Thyroid gland (tissue), 4 donors: Measurements from ENCODE around the gene PTPA.

Experiments
- CTCF ChIP-seq, 6 experiments: fragments of 200-600 bp in 3 of 6; fragments of 450-650 bp in 3 of 6; sonication (generic) in 3 of 6; IDR thresholded peaks; one replicate each; pipeline ENCODE4 v1.5.1; 2016 to 2019; ENCODE audit warnings: antibody characterized with exemption in 6 of 6, mild to moderate bottlenecking in 2 of 6, inconsistent platforms in 1 of 6, moderate library complexity in 1 of 6
- POLR2A ChIP-seq, 2 donors: fragments of 450-650 bp; IDR thresholded peaks; one replicate each; pipeline ENCODE4 v1.6.1; 2017; ENCODE audit warnings: antibody characterized with exemption in 2 of 2, mild to moderate bottlenecking in 2 of 2, moderate library complexity in 1 of 2

- TF ChIP-seq CTCF (IDR thresholded peaks at IDR 0.05) = peak; percentile 38 to 73 (median 71)
- TF ChIP-seq POLR2A (IDR thresholded peaks at IDR 0.05) = peak in 1 of 2 donors; percentile 48
Measured at GRCh38 chr9:129143031-129143927, 32.1 kb downstream of the PTPA start.
